BLaER1 (cell line): ENCODE measurements around the gene RANBP17.

Experiments used
- H3K27ac ChIP-seq: shearing (Covaris generic); formaldehyde crosslinking; 2 replicates; pipeline ENCODE4 v1.8.1; 2022
- H3K27me3 ChIP-seq: shearing (Covaris generic); formaldehyde crosslinking; 2 replicates; pipeline ENCODE4 v1.8.1; 2022
- H3K36me3 ChIP-seq: shearing (Covaris generic); formaldehyde crosslinking; 2 replicates; pipeline ENCODE4 v1.8.1; 2022
- H3K4me1 ChIP-seq: shearing (Covaris generic); formaldehyde crosslinking; 2 replicates; pipeline ENCODE4 v1.8.1; 2022
- H3K4me2 ChIP-seq: shearing (Covaris generic); formaldehyde crosslinking; 2 replicates; pipeline ENCODE4 v1.8.1; 2022
- H3K4me3 ChIP-seq: shearing (Covaris generic); formaldehyde crosslinking; 2 replicates; pipeline ENCODE4 v1.8.1; 2022
- H3K9ac ChIP-seq: shearing (Covaris generic); formaldehyde crosslinking; 2 replicates; pipeline ENCODE4 v1.8.1; 2022
- H3K9me3 ChIP-seq: shearing (Covaris generic); formaldehyde crosslinking; 2 replicates; pipeline ENCODE4 v1.8.1; 2022
- H4K20me1 ChIP-seq: shearing (Covaris generic); formaldehyde crosslinking; 2 replicates; pipeline ENCODE4 v1.8.1; 2022
- Cebpa-rat ChIP-seq: shearing (Covaris generic); IDR thresholded peaks from 2 replicates; pipeline ENCODE4 v1.8.1; 2022

RANBP17 gene

DNA sequence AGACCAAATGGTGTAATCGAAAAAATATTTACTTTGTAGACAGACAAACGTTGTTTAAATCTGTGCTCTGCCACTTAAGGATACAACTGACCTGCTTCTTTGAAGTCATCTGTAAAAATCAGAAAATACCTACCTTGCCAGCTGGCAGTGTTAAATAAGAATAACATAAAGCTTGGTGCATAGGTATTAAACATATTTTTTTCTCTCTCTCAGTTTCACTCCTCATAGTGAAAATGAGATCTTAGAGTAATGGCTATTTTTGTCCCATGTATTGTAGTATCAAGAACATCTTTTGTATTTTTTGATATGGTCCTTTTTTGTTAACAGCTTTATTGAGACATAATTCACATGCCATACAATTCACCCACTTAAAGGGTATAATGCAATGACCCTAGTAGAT is 17.9 kb upstream of the RANBP17 start:
- H3K4me1 ChIP-seq: no peaks in the 10 kb centered on the region
- no peaks in the 10 kb centered on the region for H3K36me3 ChIP-seq
- no peaks in the 10 kb centered on the region for H3K27me3 ChIP-seq
- no peaks in the 10 kb centered on the region for H4K20me1 ChIP-seq
- no peak overlapping the region for H3K9ac ChIP-seq
- H3K27ac ChIP-seq: no peak overlapping the region
- H3K4me2 ChIP-seq: no peak overlapping the region
- TF ChIP-seq Cebpa-rat: no peak
- H3K9me3 ChIP-seq: no peaks in the 10 kb centered on the region
- H3K4me3 ChIP-seq: no peak overlapping the region

- H3K27ac ChIP-seq: no peak overlapping the region
- H3K4me3 ChIP-seq: no peak overlapping the region
- TF ChIP-seq Cebpa-rat: no peak
- no peaks in the 10 kb centered on the region for H4K20me1 ChIP-seq
- H3K27me3 ChIP-seq: no peaks in the 10 kb centered on the region
- no peaks in the 10 kb centered on the region for H3K36me3 ChIP-seq
- H3K9ac ChIP-seq: no peak overlapping the region
- no peaks in the 10 kb centered on the region for H3K4me1 ChIP-seq
- H3K4me2 ChIP-seq: no peak overlapping the region
- no peaks in the 10 kb centered on the region for H3K9me3 ChIP-seq
Measured at GRCh38 chr5:170844651-170845050, 17.2 kb upstream of the RANBP17 start.

DNA sequence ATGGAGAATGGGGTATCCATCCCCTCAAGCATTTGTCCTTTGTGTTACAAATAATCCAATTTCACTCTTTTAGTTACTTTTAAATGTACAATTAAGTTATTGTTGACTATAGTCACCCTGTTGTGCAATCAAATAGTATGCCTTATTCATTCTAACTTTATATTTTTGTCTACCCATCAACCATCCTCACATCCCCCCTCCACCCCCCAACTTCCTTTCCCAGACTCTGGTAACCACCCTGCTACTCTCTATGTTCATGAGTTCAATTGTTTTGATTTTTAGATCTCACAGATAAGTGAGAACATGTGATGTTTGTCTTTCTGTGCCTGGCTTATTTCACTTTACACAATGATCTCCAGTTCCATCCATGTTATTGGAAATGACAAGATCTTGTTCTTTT is 15.4 kb upstream of the RANBP17 start:
- Histone ChIP-seq H3K27me3 (no peaks in the 10 kb centered on the region), H3K4me1 (no peaks in the 10 kb centered on the region)

GRCh38 chr5:170846846-170847245 is 15.0 kb upstream of the RANBP17 start:
- no peak overlapping the region for H3K4me2 ChIP-seq
- TF ChIP-seq Cebpa-rat: no peak
- no peak overlapping the region for H3K9ac ChIP-seq
- no peaks in the 10 kb centered on the region for H4K20me1 ChIP-seq
- no peak overlapping the region for H3K4me3 ChIP-seq
- H3K27me3 ChIP-seq: no peaks in the 10 kb centered on the region
- H3K27ac ChIP-seq: no peak overlapping the region
- no peaks in the 10 kb centered on the region for H3K9me3 ChIP-seq
- no peaks in the 10 kb centered on the region for H3K4me1 ChIP-seq
- H3K36me3 ChIP-seq: no peaks in the 10 kb centered on the region

More for the DNA sequence above, 15.4 kb upstream of the RANBP17 start:
- no peaks in the 10 kb centered on the region for H3K9me3 ChIP-seq
- no peaks in the 10 kb centered on the region for H4K20me1 ChIP-seq
- no peak overlapping the region for H3K4me3 ChIP-seq
- no peak overlapping the region for H3K9ac ChIP-seq
- TF ChIP-seq Cebpa-rat: no peak
- no peak overlapping the region for H3K27ac ChIP-seq
- no peaks in the 10 kb centered on the region for H3K36me3 ChIP-seq
- no peak overlapping the region for H3K4me2 ChIP-seq

DNA sequence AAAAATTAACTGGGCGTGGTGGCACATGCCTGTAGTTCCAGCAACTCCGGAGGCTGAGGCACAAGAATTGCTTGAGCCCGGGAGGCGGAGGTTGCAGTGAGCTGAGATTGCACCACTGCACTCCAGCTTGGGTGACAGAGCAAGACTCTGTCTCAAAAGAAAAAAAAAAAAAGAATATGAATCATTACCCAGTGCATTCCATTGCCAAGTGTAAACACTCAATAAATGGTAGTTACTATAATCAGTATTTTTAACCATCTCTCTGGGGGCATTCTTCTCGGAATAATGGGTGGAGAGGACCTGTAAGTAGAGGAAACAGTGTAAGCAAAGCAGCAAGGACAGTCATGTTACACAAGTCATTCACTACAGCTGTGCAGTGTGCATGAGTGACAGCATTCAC is 13.8 kb upstream of the RANBP17 start:
- no peaks in the 10 kb centered on the region for H3K36me3 ChIP-seq
- H3K27ac ChIP-seq: no peak overlapping the region
- no peak overlapping the region for H3K4me3 ChIP-seq
- H3K9me3 ChIP-seq: no peaks in the 10 kb centered on the region
- no peaks in the 10 kb centered on the region for H4K20me1 ChIP-seq
- H3K9ac ChIP-seq: no peak overlapping the region
- no peaks in the 10 kb centered on the region for H3K27me3 ChIP-seq
- no peak overlapping the region for H3K4me2 ChIP-seq
- no peak for TF ChIP-seq Cebpa-rat
- H3K4me1 ChIP-seq: no peaks in the 10 kb centered on the region

DNA sequence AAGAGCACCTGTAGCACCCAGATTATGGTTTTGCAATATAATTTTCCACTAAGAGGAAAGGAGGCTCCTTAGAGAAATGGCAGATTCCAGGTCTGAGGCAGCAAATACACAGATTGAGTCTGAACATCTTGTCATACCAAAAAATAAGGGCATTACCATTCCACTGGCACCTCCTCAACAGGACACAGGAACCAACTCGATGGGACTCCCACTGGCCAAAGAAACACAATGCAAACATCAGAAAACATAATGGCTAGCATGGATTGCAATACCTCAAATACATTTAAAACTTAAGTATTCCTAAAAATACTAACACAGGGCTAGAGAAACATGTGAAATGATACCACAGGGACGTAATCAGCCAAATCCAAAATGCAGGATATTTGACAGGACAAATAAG is 12.4 kb upstream of the RANBP17 start:
- Histone ChIP-seq H3K4me1 (no peaks in the 10 kb centered on the region), H3K4me3 (no peak overlapping the region), H3K36me3 (no peaks in the 10 kb centered on the region), H3K27ac (no peak overlapping the region), H3K4me2 (no peak overlapping the region), H3K9ac (no peak overlapping the region), H3K9me3 (no peaks in the 10 kb centered on the region), H3K27me3 (no peaks in the 10 kb centered on the region), H4K20me1 (no peaks in the 10 kb centered on the region)
- TF ChIP-seq Cebpa-rat: no peak

DNA sequence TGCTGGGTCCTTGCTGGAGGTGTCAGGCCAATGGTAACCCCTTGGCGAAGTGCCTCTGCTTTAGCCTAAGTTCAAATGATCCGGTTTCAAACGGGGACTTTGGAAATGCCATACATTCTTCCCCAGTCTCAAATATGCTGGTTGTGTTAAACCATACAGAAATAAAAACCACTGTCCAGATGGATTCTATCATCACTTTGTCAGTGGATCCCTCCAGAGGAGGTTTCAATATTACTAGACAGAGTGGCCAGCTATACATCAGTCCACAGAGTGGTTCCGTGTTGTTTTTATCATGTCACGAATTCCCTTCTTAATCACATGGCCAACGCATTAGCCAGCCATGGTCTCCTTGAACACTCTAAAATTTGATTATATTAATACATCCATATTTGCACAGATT is 7.3 kb upstream of the RANBP17 start:
- no peaks in the 10 kb centered on the region for H3K4me1 ChIP-seq
- no peak overlapping the region for H3K4me2 ChIP-seq
- no peaks in the 10 kb centered on the region for H3K27me3 ChIP-seq

DNA sequence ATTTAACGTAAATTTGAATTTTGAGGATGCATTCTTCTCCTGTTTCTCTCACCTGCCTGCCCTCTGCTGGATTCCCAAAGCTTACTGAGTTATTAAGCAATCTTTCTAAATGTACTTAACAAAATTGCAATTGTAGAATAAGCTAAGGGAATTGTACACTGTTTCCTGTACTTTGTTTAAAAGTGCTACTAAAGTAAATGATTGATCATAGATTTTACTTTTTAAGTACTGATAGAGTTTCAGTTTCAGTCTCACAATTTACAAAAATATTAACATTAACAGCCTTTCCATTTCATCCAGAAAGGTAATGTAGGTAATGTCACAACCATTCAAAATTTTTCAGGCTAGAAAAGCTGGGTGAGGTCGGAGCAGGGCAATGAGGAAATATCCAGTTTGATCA is 4.8 kb upstream of the RANBP17 start:
- Histone ChIP-seq H3K27ac (no peak overlapping the region), H3K4me3 (no peak overlapping the region), H3K9me3 (peaks cover 29% of the 10 kb centered on the region), H3K4me1 (no peaks in the 10 kb centered on the region), H4K20me1 (no peaks in the 10 kb centered on the region), H3K27me3 (no peaks in the 10 kb centered on the region), H3K36me3 (no peaks in the 10 kb centered on the region), H3K9ac (no peak overlapping the region), H3K4me2 (no peak overlapping the region)
- TF ChIP-seq Cebpa-rat: no peak

More for the DNA sequence above, 7.3 kb upstream of the RANBP17 start:
- peaks cover 5% of the 10 kb centered on the region for H3K9me3 ChIP-seq
- no peaks in the 10 kb centered on the region for H4K20me1 ChIP-seq
- H3K4me3 ChIP-seq: no peak overlapping the region
- H3K27ac ChIP-seq: no peak overlapping the region
- no peak overlapping the region for H3K9ac ChIP-seq
- no peak for TF ChIP-seq Cebpa-rat
- H3K36me3 ChIP-seq: no peaks in the 10 kb centered on the region

GRCh38 chr5:170860415-170860814 is 1.4 kb upstream of the RANBP17 start:
- no peak for TF ChIP-seq Cebpa-rat
- Histone ChIP-seq H3K36me3 (no peaks in the 10 kb centered on the region), H3K4me2 (no peak overlapping the region), H3K27ac (no peak overlapping the region), H4K20me1 (no peaks in the 10 kb centered on the region), H3K4me3 (no peak overlapping the region), H3K9ac (no peak overlapping the region), H3K27me3 (no peaks in the 10 kb centered on the region), H3K4me1 (no peaks in the 10 kb centered on the region), H3K9me3 (peaks cover 41% of the 10 kb centered on the region)

GRCh38 chr5:170860818-170861666 is 776 bp upstream of the RANBP17 start:
- Histone ChIP-seq H3K27me3 (no peaks in the 10 kb centered on the region), H3K4me2 (no peak overlapping the region)

GRCh38 chr5:170861667-170861916 is 226 bp upstream of the RANBP17 start:
- Histone ChIP-seq H3K9ac (no peak overlapping the region), H3K9me3 (peaks cover 41% of the 10 kb centered on the region), H3K27ac (no peak overlapping the region), H3K4me1 (no peaks in the 10 kb centered on the region), H3K4me3 (no peak overlapping the region), H3K27me3 (no peaks in the 10 kb centered on the region), H4K20me1 (no peaks in the 10 kb centered on the region), H3K4me2 (no peak overlapping the region), H3K36me3 (no peaks in the 10 kb centered on the region)
- no peak for TF ChIP-seq Cebpa-rat

More at GRCh38 chr5:170860818-170861666, 776 bp upstream of the RANBP17 start:
- no peak overlapping the region for H3K9ac ChIP-seq
- no peaks in the 10 kb centered on the region for H3K4me1 ChIP-seq
- H4K20me1 ChIP-seq: no peaks in the 10 kb centered on the region
- TF ChIP-seq Cebpa-rat: no peak
- H3K36me3 ChIP-seq: no peaks in the 10 kb centered on the region
- no peak overlapping the region for H3K27ac ChIP-seq
- H3K4me3 ChIP-seq: no peak overlapping the region
- H3K9me3 ChIP-seq: peaks cover 41% of the 10 kb centered on the region
